HuH-7.5 (cell line): ENCODE data around the gene HDGFL3.
"Not testable (repeated sequence)": the region's sequence is repeated elsewhere in the genome, so short reads cannot be mapped to it uniquely, and the experiment has no call there.

Source experiments
- DNase-seq: peaks from one replicate; pipeline ENCODE4 v3.0.0; 2011; ENCODE audit warnings: low spot score

The HDGFL3 gene

DNA sequence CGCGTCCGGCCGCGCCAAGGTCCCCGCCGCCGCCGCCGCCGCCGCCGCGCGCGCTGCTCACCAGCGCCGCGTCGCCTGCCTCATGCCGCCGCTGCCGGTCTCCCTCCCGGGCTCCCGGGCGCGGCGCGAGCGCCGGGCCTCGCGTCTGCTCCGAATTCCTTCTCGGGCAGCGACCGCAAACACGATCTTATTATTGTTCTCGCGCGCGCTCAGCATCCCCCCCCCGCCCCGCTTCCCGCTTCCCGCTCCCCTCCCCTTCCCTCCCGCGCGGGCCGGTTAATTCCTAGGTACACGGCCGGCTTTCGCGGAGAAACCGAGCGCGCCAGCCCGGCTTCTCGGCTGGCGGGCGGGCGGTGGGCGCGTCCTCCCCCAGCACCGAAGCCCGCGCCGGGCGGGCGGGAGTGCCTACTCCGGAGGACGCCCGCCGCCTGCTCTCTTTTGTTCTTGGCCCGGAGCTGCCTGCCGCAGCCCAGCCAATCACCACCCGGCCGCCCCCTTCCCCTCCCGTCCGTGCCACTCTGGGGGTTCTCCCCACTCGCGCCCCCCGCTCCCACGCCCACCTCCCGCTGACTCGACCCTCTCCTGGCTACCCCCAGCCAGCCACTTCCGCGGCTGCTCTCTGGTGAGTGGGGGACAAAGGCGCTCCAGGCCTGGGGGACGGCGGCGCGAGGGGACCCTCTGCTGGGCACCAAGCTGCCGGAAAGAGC, at the start of gene HDGFL3:
Gene HDGFL3, minus strand, starts transcription at position 164 of the 707 bp plus-strand sequence. CDS start 409 bp downstream, outside the sequence.
- DNase-seq: peak; percentile 56

DNA sequence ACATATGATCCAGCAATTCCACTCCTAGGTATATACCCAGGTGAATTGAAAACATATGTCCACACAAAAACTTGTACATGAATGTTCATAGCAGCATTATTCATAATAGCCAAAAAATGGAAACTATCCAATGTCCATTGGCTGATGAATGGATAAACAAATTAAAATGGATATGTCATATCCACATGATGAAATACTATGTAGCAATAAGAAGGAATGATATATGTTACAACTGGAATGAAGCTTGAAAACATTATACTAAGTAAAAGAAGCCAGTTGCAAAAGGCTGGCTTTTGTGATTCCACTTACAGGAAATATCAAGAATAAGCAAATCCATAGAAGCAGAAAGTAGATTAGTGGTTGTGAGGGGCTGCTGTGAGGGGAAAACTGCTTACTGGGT, 43.2 kb upstream of the HDGFL3 start:
- DNase-seq: no peak

DNA sequence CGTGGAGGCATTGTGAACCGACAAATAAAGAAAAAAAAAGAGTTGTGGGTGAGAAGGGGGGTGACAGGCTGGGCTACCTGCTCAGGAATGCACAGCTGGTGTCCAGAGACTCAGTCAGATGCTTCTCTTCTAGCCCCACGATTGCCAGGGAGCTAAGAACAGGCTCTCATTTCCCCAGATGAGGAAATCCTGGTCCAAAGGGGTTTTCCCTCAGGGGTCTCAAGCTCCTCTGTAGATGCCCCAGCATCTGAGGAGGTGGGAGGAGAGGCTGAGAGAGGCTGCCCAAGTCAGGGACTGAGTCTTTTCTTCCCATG, 41.4 kb upstream of the HDGFL3 start:
- no peak for DNase-seq

DNA sequence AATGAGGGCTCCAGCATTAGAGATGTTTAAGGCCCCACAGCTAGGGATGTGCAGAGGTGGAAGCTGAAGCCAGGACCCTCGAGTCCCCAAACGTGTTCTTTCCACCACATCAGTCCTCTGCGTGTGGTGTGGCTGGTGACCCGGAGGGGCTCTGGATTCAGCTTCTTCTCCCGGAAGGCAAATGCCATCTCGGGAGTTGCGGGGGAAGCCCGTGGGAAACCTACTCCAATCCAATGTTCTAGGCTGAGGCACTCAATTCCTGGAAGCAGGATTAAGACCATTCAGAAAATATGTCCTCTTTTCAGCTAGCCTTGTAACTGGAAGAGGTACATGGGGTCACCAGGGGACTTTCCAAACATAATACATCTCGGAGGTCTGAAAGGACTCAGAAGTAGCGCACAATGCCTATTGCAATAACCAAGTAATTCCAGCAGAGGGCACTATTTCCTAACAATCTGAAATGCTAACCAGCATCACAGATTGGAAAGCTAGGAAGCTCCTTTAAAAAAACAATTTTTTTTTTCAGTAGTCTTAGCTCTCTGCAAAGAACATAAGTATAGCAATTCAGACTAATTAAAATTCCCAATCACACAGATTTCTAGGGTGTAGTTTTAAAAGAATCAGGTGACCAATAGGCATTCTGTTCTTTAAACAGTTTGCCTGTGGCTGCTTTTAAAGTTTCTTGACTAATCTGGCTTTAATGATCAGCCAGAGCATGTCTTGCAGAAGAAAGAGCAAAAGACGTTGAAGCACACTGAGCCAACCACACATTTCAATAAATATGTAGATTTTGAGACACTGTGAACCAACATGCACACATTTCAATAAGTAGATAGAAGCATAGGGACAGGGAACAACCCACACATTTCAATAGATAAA, 40.8 kb upstream of the HDGFL3 start:
- peak; percentile 25 for DNase-seq

DNA sequence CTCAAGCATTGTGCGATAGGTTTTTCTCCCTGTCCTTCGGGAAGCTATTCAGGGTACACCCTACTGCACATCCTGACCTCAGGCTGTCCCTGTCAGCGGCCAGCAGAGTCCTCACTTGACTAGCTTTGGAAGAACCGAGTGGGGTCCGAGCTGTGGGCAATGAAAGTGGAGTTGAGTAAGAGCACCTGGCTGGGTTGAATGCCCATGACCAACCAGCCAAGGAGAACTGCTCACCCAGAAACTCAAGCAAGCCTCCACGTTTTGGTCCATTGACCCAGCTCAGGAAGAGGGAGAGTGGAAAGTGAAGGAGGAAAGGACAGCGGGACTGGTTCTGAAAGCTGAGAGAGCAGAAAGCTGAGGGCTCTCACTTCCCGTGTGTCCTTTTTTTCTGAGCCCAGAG, 36.0 kb upstream of the HDGFL3 start:
- no peak for DNase-seq

DNA sequence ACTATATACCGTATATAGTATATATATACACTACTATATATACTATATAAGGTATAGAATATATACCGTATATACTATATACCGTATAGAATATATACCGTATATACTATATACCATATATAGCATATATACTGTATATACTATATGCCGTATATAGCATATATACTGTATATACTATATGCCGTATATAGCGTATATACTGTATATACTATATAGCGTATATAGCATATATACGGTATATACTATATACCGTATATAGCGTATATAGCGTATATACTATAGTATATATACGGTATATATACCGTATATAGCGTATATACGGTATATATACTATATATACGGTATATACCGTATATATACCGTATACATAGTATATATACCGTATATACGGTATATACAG, 22.6 kb upstream of the HDGFL3 start:
- DNase-seq: no peak

DNA sequence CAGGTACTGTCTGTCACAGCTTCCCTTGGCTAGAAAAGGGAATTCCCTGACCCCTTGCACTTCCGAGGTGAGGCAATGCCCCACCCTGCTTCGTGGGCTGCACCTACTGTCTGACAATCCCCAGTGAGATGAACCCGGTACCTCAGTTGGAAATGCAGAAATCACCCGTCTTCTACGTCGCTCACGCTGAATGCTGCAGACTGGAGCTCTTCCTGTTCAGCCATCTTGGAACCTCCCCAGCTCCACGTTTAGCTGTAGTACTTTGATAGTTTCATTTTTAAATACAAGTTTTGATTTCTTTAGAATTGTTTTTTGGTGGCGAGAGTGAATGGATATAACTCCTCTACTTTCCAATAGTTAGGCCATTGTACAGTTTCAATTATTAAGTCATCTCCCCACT, 17.8 kb upstream of the HDGFL3 start:
- no peak for DNase-seq

DNA sequence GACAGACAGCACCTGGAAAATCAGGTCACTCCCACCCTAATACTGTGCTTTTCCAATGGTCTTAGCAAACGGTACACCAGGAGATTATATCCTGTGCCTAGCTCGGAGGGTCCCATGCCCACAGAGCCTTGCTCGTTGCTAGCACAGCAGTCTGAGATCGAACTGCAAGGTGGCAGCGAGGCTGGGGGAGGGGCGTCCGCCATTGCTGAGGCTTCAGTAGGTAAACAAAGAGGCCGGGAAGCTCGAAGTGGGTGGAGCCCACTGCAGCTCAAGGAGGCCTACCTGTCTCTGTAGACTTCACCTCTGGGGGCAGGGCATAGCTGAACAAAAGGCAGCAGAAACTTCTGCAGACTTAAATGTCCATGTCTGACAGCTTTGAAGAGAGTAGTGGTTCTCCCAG, 14.2 kb upstream of the HDGFL3 start:
- not testable (repeated sequence) for DNase-seq

DNA sequence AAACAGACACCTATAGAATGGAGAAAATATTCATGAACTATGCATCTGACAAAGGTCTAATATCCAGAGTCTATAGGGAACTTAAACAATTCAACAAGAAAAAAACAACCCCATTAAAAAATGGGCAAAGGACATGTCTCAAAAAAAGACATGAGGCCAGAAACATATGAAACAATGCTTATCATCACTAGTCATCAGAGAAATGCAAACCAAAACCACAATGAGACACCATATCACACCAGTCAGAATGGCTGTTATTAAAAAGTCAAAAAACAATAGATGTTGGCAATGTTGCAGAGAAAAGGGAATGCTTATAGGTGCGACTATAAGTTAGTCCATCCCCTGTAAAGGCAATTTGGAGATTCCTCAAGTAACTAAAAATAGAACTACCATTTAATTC, 11.4 kb upstream of the HDGFL3 start:
- no peak for DNase-seq

DNA sequence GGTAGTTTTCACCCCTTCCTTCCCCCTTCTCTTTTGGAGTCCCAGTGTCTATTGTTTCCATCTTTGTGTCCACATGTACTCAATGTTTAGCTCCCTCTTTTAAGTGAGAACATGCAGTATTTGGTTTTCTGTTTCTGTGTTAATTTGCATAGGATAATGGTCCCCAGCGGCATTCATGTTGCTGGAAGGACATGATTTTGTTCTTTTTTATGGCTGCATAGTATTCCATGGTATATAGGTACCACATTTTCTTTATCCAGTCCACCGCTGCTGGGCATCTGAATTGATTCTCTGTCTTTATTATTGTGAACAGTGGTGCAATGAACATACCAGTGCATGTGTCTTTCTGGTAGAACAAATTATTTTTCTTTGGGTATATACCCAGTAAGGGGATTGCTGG, 7.7 kb upstream of the HDGFL3 start:
- DNase-seq: no peak

DNA sequence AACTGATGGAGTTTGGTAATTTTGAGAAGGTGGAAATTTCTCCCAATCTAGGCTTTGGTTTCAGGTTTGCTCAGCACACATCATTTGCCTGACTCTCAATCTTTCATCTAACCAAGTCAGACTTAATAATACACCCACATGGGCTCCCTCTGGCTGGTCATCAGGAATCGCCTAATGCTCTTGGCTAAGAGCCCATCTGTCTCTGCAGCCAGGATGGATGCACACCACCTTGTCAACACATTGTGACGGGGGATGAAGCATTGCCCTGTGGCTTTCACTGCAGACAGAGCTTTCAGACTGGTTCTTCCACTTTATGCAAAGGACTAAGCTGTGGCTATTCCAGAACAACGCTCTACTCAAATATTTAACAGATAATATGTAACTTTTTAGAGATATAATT, 3.0 kb upstream of the HDGFL3 start:
- peak; percentile 43 for DNase-seq

DNA sequence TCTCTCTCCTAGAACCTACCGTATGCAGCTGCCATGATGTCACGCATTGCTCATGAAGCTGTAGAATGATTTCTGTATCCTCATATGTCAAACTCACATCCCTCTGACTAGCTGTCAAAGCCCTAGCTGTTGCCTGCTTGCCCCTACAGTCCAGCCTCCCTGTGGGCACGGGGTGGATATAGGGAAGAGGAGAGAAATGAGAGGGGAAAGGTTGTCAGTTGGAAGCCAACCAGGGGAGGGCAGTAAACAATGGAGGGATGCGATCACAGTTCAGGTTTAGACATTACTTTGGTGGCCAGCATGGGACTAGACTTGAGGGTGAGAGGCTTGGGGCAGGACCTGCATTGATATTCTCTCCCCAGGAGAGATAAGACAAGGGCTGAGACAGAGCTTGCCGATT, 1.7 kb upstream of the HDGFL3 start:
- DNase-seq: no peak

DNA sequence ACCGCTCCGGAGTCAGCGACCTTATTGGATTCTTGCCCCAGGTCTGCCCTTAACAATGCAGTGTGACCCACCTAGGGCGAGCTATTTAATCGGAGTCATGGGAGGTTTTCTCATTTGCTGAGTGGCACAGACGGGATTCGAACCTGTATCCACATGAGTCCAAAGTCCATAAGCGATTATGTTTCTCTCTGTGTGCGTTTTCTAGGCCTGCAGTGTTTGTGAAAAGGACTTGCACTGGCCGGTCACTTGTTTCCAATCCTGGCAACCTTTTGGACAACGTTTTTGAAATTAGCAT, 691 bp upstream of the HDGFL3 start:
- DNase-seq: no peak

DNA sequence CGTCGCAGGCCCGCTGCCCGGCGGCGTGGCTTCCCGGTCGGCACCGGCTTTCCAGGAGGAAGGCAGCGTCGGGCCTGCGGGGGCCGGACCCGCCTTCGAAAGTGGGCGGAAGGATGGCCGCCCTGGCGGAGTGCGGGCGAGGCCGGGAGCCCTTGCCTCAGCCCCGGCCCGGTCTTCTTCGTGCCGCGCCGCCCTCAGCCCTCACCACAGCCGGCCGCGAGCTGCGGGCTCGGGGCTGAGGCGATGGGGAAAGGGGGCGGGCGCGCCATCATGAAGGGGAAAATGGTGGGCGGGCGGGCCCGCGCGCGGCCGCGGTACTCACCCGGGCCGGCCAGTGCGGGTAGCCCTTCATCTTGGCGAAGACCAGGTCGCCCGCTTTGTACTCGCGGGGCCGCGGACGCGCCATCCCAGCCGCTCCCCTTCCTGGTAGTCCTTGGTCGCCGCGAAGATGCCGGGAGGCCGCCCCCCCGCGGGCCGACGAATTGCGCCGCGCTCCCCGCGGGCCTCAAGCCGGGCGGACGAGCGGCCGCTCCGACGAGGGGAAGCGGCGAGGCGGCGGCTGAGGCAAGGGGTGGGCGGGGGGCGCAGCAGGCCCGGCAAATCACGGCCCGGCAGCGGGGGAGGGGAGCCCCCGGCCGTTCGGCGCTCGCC, 489 bp downstream of the HDGFL3 start:
- DNase-seq: peak; percentile 37

DNA sequence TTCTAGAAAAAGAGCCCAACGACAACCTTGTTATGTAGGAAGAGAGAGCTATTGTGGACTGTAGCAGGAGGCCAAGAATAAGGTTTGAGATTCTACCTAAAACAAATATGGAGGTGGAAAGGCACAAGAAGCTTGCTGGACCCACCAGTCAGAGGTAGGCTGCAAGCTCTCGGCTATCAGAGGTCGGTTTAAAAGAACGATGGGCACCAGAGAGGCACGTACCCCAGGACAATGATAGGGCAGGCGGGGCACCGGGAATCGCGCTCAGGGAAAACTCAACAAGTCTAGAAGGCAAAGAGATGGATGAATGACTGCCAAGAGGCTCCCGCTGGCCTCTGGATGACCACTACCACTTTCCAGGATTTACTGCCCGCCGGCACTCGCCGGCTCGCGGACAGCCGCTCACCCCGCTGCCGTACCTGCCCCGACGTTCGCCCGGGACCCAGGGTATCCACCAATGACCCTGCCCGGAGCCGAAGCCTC, 1.1 kb downstream of the HDGFL3 start:
- DNase-seq: no peak

DNA sequence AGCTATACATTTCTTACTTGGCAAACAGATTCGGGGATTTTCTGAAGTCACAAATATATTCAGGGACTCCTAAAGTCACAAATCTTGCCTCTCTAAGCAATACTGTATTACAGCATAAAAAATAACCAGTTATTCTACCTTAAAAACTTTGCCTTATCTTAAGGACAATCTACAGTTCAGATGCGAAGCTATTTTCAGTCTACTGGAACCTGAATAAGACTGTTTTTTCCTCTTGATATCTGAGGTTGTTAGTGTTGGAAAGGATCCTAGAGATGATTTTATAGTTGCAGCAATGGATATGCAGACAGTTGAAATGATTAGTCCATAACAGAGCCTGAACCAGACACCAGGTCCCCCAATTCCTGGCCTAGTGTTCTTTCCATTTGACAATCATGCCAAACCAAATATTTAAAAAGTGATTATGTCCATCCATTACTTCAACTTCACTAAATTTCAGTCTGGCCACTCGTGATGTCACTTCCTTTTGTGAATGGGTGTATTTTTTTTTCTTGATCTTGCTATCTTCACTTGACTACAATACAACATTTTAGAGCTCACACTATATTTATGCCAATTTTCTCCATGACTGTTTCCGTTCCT, 1.8 kb downstream of the HDGFL3 start:
- no peak for DNase-seq

DNA sequence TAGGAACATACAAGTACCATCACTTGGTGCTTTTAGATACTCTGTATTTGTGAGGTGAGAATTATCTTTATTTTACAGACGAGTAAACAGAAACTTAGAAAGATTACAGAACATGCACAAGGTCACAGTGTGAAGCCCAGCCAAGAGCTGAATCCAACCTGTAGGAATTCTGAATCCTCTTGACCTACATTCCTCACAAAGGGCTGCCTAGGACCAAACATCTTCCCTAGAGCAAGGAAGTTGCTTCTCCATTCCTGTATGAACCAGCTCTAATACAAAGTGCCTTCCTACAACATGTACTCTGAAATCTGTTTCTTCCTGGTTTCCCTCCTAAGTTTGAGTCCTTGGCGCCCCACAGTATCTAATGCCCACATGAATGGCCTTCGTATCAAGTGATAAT, 2.9 kb downstream of the HDGFL3 start:
- DNase-seq: no peak

DNA sequence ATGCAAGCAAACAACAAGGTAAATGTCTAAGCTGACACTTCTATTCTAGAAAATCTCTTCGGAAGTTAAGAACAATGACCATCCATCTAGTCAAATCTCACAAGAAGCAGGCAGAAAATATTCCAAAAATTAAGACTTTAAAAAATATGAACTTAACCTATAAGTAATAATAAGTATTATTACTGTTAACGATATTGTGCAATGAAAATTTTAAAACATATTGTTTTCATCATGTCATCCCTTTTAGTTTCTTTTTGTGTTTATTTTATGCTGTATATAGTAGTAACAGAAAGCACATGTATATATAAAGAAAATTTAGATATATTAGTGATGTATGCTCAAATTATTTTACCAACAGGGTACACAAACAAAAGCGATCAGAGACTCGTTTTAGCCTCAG, 4.1 kb downstream of the HDGFL3 start:
- DNase-seq: no peak

DNA sequence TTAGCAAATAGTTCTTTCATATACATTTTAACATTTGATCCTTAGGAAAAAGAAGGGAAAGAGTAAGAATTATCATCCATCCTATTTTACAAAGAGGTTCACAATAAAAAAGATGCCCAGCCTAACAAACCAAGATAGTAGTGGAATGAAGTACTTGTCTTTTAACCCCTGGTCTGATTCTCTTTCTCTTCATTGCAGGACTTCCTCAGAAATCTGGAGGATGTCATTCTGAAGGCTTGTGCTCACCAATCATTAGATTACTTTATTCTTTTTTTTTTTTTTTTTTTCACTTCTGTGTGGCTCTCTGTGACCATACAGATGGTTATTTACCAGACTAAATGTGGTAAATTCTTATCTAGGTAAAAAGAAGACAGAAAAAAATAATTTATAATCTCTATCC, 7.0 kb downstream of the HDGFL3 start:
- DNase-seq: no peak

DNA sequence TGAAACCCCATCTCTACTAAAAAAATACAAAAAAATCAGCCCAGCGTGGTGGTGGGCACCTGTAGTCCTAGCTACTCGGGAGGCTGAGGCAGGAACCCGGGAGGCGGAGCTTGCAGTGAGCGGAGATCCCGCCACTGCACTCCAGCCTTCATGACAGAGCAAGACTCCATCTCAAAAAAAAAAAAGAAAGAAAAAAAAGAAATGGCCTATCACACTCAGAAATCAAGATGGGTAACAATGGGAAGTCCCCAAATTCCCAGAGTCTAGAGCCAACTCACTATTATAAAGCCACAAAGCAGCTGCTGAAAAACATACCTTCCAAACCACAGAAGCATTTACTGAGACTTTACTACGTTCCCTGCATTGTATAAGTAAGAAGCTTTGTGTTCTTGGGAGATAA, 7.5 kb downstream of the HDGFL3 start:
- DNase-seq: no peak

DNA sequence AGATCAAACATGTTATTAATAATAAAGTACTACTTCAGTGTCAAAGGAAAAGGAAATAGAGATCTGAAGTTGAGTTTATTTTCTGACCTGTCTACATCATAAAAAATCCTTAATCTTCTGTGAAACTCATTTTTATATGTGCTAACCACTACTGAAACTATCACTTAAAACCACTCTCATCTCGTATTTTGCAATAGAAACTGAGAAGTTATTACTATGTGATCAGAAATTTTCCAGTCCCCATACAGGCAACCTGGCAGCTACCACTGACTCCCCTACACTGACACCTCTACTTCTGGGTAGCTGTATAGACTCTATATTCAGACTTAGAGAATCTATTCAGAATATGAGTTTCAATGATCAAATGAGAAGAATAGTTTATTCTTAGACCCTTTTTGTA, 8.3 kb downstream of the HDGFL3 start:
- DNase-seq: no peak

DNA sequence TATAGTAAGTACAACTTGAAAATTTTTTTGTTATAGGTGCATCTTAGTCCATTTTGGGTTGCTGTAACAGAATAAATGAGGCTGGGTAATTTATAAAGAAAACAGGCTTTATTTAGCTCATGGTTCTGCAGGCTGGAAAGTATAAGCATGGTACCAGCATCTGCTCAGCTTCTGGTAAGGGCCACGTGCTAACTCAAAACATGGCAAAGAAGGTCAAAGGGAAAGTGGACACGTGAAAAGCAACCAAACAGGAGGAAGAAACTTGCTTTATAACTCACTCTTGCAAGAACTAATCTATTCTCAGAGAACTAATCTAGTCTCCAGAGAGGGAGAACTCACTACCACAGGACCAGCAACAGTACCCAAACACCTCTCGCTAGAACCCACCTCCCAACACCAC, 9.1 kb downstream of the HDGFL3 start:
- no peak for DNase-seq

DNA sequence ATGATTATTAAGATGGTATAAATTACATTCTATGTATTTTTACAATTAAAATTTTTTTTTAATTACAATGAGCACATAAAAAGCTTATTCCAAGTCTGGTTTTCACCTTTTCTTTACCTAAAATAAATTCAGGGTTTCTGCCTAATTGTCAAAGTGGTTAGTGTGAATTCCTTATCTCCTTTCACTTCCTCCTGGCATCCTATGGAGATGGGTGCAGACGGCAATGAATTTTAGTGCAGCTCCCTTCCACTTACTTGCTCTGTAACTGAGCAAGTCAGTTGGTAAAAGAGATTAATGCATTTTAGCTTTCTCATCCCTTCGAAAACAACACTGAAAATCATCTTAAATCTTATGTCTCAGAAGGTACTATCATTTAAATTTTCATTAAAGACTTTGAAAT, 13.1 kb downstream of the HDGFL3 start:
- DNase-seq: no peak
